ENCODE measurements around the gene SHKBP1. TPM values are rescaled to one million over a fixed set of nuclear protein-coding genes. Genes with fewer than 3 reads are reported as not detected.

Gene SHKBP1
- total and polyA plus RNA-seq, 4 donors: 10.1 to 22.9 (median 15.4) TPM

DNA sequence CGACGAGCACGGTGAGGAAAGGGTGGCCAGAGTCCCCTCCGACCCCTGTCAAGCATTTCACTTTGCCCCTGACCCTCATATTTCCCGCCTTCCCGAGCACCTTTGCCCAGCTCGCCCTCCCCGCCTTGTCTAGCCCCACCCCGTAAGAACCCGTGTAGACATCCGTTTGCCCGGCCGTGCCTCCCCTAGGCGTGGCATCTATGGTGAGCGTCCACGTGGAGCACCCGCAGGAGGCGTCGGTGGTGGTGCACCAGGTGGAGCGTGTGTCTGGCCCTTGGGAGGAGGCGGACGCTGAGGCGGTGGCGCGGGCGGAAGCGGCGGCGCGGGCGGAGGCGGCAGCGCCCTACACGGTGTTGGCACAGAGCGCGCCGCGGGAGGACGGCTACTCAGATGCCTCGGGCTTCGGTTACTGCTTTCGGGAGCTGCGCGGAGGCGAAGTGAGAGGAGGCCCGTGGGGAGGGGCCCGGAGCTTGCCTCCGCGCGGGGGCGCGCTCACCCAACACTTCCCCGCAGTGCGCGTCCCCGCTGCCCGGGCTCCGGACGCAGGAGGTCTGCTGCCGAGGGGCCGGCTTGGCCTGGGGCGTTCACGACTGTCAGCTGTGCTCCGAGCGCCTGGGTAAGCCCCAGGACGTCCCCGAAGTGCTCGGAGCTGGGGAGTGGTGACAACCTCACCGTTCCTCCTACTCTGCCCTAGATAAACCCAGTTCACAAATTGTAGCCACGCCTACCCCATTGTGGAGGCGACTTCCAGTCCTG lies 28.7 kb downstream of the SHKBP1 start:
- Histone ChIP-seq H3K27ac (ENCODE audit: low read depth in 1 of 2, low read length in 2 of 2) (peak overlapping the region; percentile 10 to 47), H3K27me3 (ENCODE audit: control insufficient read depth in 4 of 4, insufficient read depth in 4 of 4, low read length in 3 of 4) (peaks cover 0 to 3% (median 2%) of the 10 kb centered on the region in 4 donors), H3K36me3 (ENCODE audit: control insufficient read depth in 4 of 4, insufficient read depth in 3 of 4, low read depth in 1 of 4, low read length in 3 of 4) (no peaks in the 10 kb centered on the region), H3K4me1 (ENCODE audit: control insufficient read depth in 4 of 4, insufficient read depth in 4 of 4, low read length in 3 of 4) (peaks cover 20 to 61% (median 32%) of the 10 kb centered on the region in 4 donors), H3K9ac (ENCODE audit: low read depth in 1 of 2, low read length in 2 of 2) (no peak overlapping the region), H3K4me3 (ENCODE audit: low read depth in 1 of 3, low read length in 3 of 3) (peak overlapping the region in 2 of 3 donors; percentile 37), H3K9me3 (ENCODE audit: control insufficient read depth in 4 of 4, low read length in 3 of 4) (no peaks in the 10 kb centered on the region)
- no peak for DNase-seq (ENCODE audit: low spot score)
- TF ChIP-seq, protein P1, sequence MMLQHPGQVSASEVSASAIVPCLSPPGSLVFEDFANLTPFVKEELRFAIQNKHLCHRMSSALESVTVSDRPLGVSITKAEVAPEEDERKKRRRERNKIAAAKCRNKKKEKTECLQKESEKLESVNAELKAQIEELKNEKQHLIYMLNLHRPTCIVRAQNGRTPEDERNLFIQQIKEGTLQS (IDR thresholded peaks at IDR 0.05): no peak
- TF ChIP-seq HNF4G (IDR thresholded peaks at IDR 0.05): no peak
- no peak for TF ChIP-seq TAF1 (conservative IDR thresholded peaks at IDR 0.05)
- no peak for TF ChIP-seq NR2F2 (IDR thresholded peaks at IDR 0.05)
- WGBS: 3% methylated on average over 71 of the region's 71 CpGs

DNA sequence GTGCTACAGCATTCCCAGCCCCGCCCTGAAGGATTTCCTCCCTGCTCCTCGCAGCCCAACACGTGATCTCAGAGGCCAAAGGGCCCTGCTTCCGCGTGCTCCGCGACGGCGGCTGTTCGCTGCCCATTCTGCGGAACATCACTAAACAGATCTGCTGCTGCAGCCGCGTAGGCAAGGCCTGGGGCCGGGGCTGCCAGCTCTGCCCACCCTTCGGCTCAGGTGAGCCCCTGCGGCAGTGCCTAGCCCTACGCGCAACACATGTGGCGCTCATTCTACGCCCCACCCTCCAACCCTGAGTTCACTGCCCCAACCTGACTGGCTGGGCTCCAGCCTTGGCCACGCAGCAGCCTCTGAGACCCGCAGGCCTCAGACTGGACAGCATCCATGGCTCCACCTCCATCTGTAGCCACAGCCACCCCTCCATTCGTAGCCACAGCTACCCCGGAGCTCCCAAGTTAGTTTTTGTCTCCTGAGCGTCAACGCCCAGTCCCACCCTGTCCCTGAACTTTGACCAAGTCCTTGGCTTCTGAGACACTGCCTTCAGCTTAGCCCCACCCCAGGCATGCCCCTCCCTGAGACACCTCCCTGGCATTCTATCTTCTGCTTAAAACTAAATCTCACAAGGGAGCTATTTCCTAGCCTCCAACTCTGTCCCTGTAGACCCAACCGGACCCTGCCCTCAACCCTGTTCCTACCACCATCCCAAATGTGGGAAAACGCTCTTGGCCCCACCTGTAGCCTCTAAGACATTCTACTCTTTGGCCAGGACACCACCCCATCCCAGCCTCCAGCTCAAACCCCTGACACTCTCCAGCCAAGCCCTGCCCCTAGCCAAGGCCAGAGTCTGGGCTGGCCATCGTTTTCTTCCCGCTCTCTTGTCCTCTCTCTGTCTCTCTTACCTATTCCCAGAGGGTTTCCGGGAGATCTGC lies 30.9 kb downstream of the SHKBP1 start:
- peaks cover 0 to 3% (median 0%) of the 10 kb centered on the region in 4 donors for H3K27me3 ChIP-seq (ENCODE audit: control insufficient read depth in 4 of 4, insufficient read depth in 4 of 4, low read length in 3 of 4)
- H3K4me3 ChIP-seq (ENCODE audit: low read depth in 1 of 3, low read length in 3 of 3): no peak overlapping the region
- H3K36me3 ChIP-seq (ENCODE audit: control insufficient read depth in 4 of 4, insufficient read depth in 3 of 4, low read depth in 1 of 4, low read length in 3 of 4): no peaks in the 10 kb centered on the region
- WGBS: 48% methylated on average over 31 of the region's 31 CpGs
- H3K4me1 ChIP-seq (ENCODE audit: control insufficient read depth in 4 of 4, insufficient read depth in 4 of 4, low read length in 3 of 4): peaks cover 20 to 49% (median 28%) of the 10 kb centered on the region in 4 donors
- no peaks in the 10 kb centered on the region for H3K9me3 ChIP-seq (ENCODE audit: control insufficient read depth in 4 of 4, low read length in 3 of 4)
- H3K9ac ChIP-seq (ENCODE audit: low read depth in 1 of 2, low read length in 2 of 2): no peak overlapping the region
- no peak overlapping the region for H3K27ac ChIP-seq (ENCODE audit: low read depth in 1 of 2, low read length in 2 of 2)
- TF ChIP-seq HNF4G (IDR thresholded peaks at IDR 0.05): no peak
- TF ChIP-seq, protein P2, sequence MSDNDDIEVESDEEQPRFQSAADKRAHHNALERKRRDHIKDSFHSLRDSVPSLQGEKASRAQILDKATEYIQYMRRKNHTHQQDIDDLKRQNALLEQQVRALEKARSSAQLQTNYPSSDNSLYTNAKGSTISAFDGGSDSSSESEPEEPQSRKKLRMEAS (IDR thresholded peaks at IDR 0.05): peak; percentile 22
- DNase-seq (ENCODE audit: low spot score): no peak

DNA sequence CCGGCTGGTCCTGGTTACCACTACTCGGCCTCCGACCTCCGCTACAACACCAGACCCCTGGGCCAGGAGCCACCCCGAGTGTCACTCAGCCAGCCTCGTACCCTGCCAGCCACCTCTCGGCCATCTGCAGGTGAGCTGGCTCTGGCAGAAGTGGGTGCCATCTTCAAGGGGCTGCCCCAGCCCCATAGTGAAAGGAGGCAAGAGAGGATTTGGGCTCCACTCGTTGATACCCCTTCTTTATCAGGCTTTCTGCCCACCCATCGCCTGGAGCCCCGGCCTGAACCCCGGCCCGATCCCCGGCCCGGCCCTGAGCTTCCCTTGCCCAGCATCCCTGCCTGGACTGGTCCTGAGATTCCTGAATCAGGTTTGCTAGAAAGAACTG lies 31.6 kb downstream of the SHKBP1 start:
- Histone ChIP-seq H3K36me3 (ENCODE audit: control insufficient read depth in 4 of 4, insufficient read depth in 3 of 4, low read depth in 1 of 4, low read length in 3 of 4) (peaks cover 0 to 1% (median 0%) of the 10 kb centered on the region in 4 donors), H3K27me3 (ENCODE audit: control insufficient read depth in 4 of 4, insufficient read depth in 4 of 4, low read length in 3 of 4) (peaks cover 0 to 3% (median 0%) of the 10 kb centered on the region in 4 donors), H3K27ac (ENCODE audit: low read depth in 1 of 2, low read length in 2 of 2) (no peak overlapping the region), H3K4me3 (ENCODE audit: low read depth in 1 of 3, low read length in 3 of 3) (no peak overlapping the region), H3K9ac (ENCODE audit: low read depth in 1 of 2, low read length in 2 of 2) (no peak overlapping the region), H3K9me3 (ENCODE audit: control insufficient read depth in 4 of 4, low read length in 3 of 4) (no peaks in the 10 kb centered on the region), H3K4me1 (ENCODE audit: control insufficient read depth in 4 of 4, insufficient read depth in 4 of 4, low read length in 3 of 4) (peaks cover 20 to 43% (median 26%) of the 10 kb centered on the region in 4 donors)
- TF ChIP-seq, protein P3, sequence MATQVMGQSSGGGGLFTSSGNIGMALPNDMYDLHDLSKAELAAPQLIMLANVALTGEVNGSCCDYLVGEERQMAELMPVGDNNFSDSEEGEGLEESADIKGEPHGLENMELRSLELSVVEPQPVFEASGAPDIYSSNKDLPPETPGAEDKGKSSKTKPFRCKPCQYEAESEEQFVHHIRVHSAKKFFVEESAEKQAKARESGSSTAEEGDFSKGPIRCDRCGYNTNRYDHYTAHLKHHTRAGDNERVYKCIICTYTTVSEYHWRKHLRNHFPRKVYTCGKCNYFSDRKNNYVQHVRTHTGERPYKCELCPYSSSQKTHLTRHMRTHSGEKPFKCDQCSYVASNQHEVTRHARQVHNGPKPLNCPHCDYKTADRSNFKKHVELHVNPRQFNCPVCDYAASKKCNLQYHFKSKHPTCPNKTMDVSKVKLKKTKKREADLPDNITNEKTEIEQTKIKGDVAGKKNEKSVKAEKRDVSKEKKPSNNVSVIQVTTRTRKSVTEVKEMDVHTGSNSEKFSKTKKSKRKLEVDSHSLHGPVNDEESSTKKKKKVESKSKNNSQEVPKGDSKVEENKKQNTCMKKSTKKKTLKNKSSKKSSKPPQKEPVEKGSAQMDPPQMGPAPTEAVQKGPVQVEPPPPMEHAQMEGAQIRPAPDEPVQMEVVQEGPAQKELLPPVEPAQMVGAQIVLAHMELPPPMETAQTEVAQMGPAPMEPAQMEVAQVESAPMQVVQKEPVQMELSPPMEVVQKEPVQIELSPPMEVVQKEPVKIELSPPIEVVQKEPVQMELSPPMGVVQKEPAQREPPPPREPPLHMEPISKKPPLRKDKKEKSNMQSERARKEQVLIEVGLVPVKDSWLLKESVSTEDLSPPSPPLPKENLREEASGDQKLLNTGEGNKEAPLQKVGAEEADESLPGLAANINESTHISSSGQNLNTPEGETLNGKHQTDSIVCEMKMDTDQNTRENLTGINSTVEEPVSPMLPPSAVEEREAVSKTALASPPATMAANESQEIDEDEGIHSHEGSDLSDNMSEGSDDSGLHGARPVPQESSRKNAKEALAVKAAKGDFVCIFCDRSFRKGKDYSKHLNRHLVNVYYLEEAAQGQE (IDR thresholded peaks at IDR 0.05): no peak
- DNase-seq (ENCODE audit: low spot score): no peak
- 89% methylated on average over 14 of the region's 14 CpGs for WGBS
